HepG2 (cell line): Measurements from ENCODE around the gene COPZ2. TPM values are rescaled to one million over a fixed set of nuclear protein-coding genes. Genes with fewer than 3 reads are reported as not detected.

Experiments used
- ATAC-seq: fragments of 200-7000 bp; cut with Tn5 transposase; 3 replicates; pipeline ENCODE4 v1.9.1; 2020; ENCODE audit warnings: mild to moderate bottlenecking, moderate library complexity
- BruUV-seq: library from RNA; stranded (reverse); fragments of 400-500 nt; replicated peaks from 2 replicates; lab custom pipeline; 2021; lab: Mats Ljungman, UMichigan
- CTCF ChIA-PET: fragments of 300-600 bp; formaldehyde crosslinking; extraction: SDS; loops from one replicate; lab custom pipeline; 2021; ENCODE audit warnings: low total read pairs, inconsistent platforms, low intra/inter-chr PET ratio; lab: Yijun Ruan, JAX
- POLR2A ChIA-PET: fragments of 350-600 bp; sonication (Branson Sonifier 250); formaldehyde crosslinking; loops from one replicate; lab custom pipeline; 2020; ENCODE audit warnings: antibody characterized with exemption, inconsistent platforms; lab: Yijun Ruan, JAX
- DNase-seq: peaks from one replicate; pipeline ENCODE4 v3.0.0-alpha.2; 2015; ENCODE audit warnings: low spot score
- FAIRE-seq: peaks from 3 replicates; lab custom pipeline; 2011; peaks lifted over from hg19 to GRCh38; lab: Jason Lieb, UNC
- H2AFZ ChIP-seq: one replicate; pipeline ENCODE4 v1.6.1; 2011; ENCODE audit warnings: low read length, inconsistent platforms
- H3K27ac ChIP-seq: fragments of 300-600 bp; 3 replicates; pipeline ENCODE4 v1.8.0; 2011; ENCODE audit warnings: mixed run types, mild to moderate bottlenecking, mixed read lengths, low read length, inconsistent platforms; ENCODE audit not compliant: insufficient read depth; ENCODE audit errors: extremely low read length
- H3K27me3 ChIP-seq, 2 experiments: fragments of 200-600 bp in 1 of 2; 2 replicates in 1 of 2; 3 replicates in 1 of 2; pipeline versions ENCODE4 v1.6.0 to v1.8.0; 2011; ENCODE audit warnings: low read length in 2 of 2, mild to moderate bottlenecking in 2 of 2, moderate library complexity in 2 of 2, inconsistent platforms in 1 of 2; ENCODE audit not compliant: insufficient read depth in 2 of 2, control insufficient read depth in 1 of 2
- H3K36me3 ChIP-seq, 2 experiments: fragments of 200-600 bp in 1 of 2; replicated peaks in 1 of 2; 2 replicates in 1 of 2; 3 replicates in 1 of 2; pipeline versions ENCODE4 v1.5.1 to v1.8.0; 2011; ENCODE audit warnings: low read length in 2 of 2, inconsistent platforms in 1 of 2; ENCODE audit not compliant: insufficient read depth in 2 of 2, control insufficient read depth in 1 of 2
- H3K4me1 ChIP-seq: 2 replicates; pipeline ENCODE4 v1.5.1; 2012; ENCODE audit warnings: low read length, inconsistent platforms; ENCODE audit not compliant: insufficient read depth
- H3K4me2 ChIP-seq: 2 replicates; pipeline ENCODE4 v1.6.0; 2011; ENCODE audit warnings: low read depth, low read length, inconsistent platforms
- H3K4me3 ChIP-seq, 3 experiments: fragments of 200-600 bp in 1 of 3; sonication (generic), shearing (Covaris generic) in 1 of 3; replicated peaks in 1 of 3; 2 replicates each; pipeline ENCODE4 v1.5.1; 2011 to 2016; ENCODE audit warnings: low read length in 3 of 3, inconsistent platforms in 2 of 3, low read depth in 2 of 3, mild to moderate bottlenecking in 2 of 3, control low read depth in 1 of 3, mixed read lengths in 1 of 3; ENCODE audit not compliant: insufficient read depth in 1 of 3
- H3K79me2 ChIP-seq: one replicate; pipeline ENCODE4 v1.6.1; 2011; ENCODE audit warnings: low read length, inconsistent platforms; ENCODE audit not compliant: insufficient read depth
- H3K9ac ChIP-seq: 2 replicates; pipeline ENCODE4 v1.6.0; 2011; ENCODE audit warnings: mild to moderate bottlenecking, low read depth, low read length, inconsistent platforms; ENCODE audit not compliant: insufficient read depth
- H3K9me3 ChIP-seq: 2 replicates; pipeline ENCODE4 v1.5.1; 2012; ENCODE audit warnings: mild to moderate bottlenecking, low read length
- H4K20me1 ChIP-seq: 2 replicates; pipeline ENCODE4 v1.6.0; 2011; ENCODE audit warnings: inconsistent platforms, mild to moderate bottlenecking, low read length, moderate library complexity; ENCODE audit not compliant: insufficient read depth
- GFI1 ChIP-seq: sonication (generic); formaldehyde crosslinking; IDR thresholded peaks from 2 replicates; pipeline ENCODE4 v1.5.0; 2020; ENCODE audit warnings: missing genetic modification reagents, mild to moderate bottlenecking, borderline replicate concordance
- KLF16 ChIP-seq, 2 experiments: sonication (generic) in 1 of 2; formaldehyde crosslinking in 1 of 2; IDR thresholded peaks; 2 replicates each; pipeline versions ENCODE4 v1.6.1 to v1.8.0; 2016 to 2023; ENCODE audit warnings: missing genetic modification reagents in 2 of 2, missing compliant biosample characterization in 1 of 2
- RXRA ChIP-seq: sonication (generic); formaldehyde crosslinking; IDR thresholded peaks from 2 replicates; pipeline ENCODE4 v1.5.1; 2020; ENCODE audit warnings: missing genetic modification reagents
- TFDP2 ChIP-seq: sonication (generic); formaldehyde crosslinking; IDR thresholded peaks from 2 replicates; pipeline ENCODE4 v1.4.0; 2020; ENCODE audit warnings: missing genetic modification reagents
- TSC22D2 ChIP-seq: sonication (generic); formaldehyde crosslinking; IDR thresholded peaks from 2 replicates; pipeline ENCODE4 v1.5.1; 2020; ENCODE audit warnings: missing genetic modification reagents, mild to moderate bottlenecking, borderline replicate concordance
- WIZ ChIP-seq: sonication (generic); formaldehyde crosslinking; IDR thresholded peaks from 2 replicates; pipeline ENCODE4 v1.5.1; 2020; ENCODE audit warnings: mild to moderate bottlenecking, missing genetic modification reagents
- ZBTB34 ChIP-seq: sonication (generic); formaldehyde crosslinking; IDR thresholded peaks from 2 replicates; pipeline ENCODE4 v1.8.0; 2022; ENCODE audit warnings: mild to moderate bottlenecking, missing genetic modification reagents
- ZBTB43 ChIP-seq: sonication (generic); formaldehyde crosslinking; conservative IDR thresholded peaks from 2 replicates; pipeline ENCODE4 v1.4.0; 2020; ENCODE audit warnings: missing genetic modification reagents
- ZIK1 ChIP-seq: sonication (generic); formaldehyde crosslinking; IDR thresholded peaks from 2 replicates; pipeline ENCODE4 v1.5.0; 2020; ENCODE audit warnings: mild to moderate bottlenecking, low read depth, missing genetic modification reagents, borderline replicate concordance
- ZMYM3 ChIP-seq: sonication (generic); formaldehyde crosslinking; IDR thresholded peaks from 2 replicates; pipeline ENCODE4 v1.5.1; 2020; ENCODE audit warnings: mild to moderate bottlenecking, missing genetic modification reagents
- ZNF768 ChIP-seq: sonication (generic); formaldehyde crosslinking; IDR thresholded peaks from 2 replicates; pipeline ENCODE4 v1.4.0; 2020; ENCODE audit warnings: missing genetic modification reagents
- WGBS: methylation state at CpG from one replicate; pipeline ENCODE4 v1.1.6; 2017; ENCODE audit warnings: low lambda C conversion rate; 5-methylcytosine and 5-hydroxymethylcytosine counted together
- in situ Hi-C: cut with HindIII; loops from 2 replicates; pipeline ENCODE4 v1.10.0; 2017; ENCODE audit warnings: low pct_unique_long_range_greater_than_20kb; ENCODE audit not compliant: extremely low pct_ligation_motif_present
- intact Hi-C: fragments of 100-400 bp; cut with micrococcal nuclease; formaldehyde crosslinking; loops from one replicate; pipeline ENCODE4 v1.10.0; 2022; ENCODE audit not compliant: unreplicated experiment
- polyA plus RNA-seq, 8 experiments: library from polyadenylated mRNA; depleted of rRNA in 3 of 8; stranded (reverse) in 7 of 8; unstranded in 1 of 8; fragments of >200 nt; fragmentation: Illumina TruSeq in 4 of 8; extraction: Trizol in 4 of 8; gene quantifications; 2 replicates each; pipeline versions ENCODE4 v1.2.1 to v1.2.3, GENCODE V29; 2011 to 2016; ENCODE audit warnings: low read depth in 4 of 8, missing spikeins in 1 of 8, mixed read lengths in 1 of 8; ENCODE audit not compliant: insufficient read depth in 1 of 8
- total RNA-seq, 5 experiments: library from RNA; depleted of rRNA; stranded (reverse); fragments of >200 nt; fragmentation: Illumina TruSeq; extraction: Trizol; gene quantifications; 2 replicates each; pipeline ENCODE4 v1.2.3, GENCODE V29; 2016; ENCODE audit warnings: low read depth in 1 of 5

The COPZ2 gene
- total and polyA plus RNA-seq, 2 of the 13 experiments (the other 11 are each of a cell fraction or from before 2014, with no cell fraction given): 0.61 to 1.5 TPM

- ChIA-PET POLR2A (interaction anchor here (1.2 to 3.6 kb wide), 4 partner anchors 21 to 57 kb away, joined by 4 to 35 read pairs (median 8); partner anchors contain the start of genes CDK5RAP3 and NFE2L1), CTCF (interaction anchor here (4.1 kb wide), 1 partner anchor 46 kb away, joined by 127 read pairs; no protein-coding TSS in a partner anchor)
- Histone ChIP-seq H3K9me3 (no peaks in the 10 kb centered on the region), H4K20me1 (no peaks in the 10 kb centered on the region), H3K4me3 (no peak overlapping the region), H3K36me3 (no peaks in the 10 kb centered on the region), H3K79me2 (no peaks in the 10 kb centered on the region), H3K27ac (no peak overlapping the region), H3K27me3 (peaks cover 3 to 28% of the 10 kb centered on the region in 2 experiments; a peak in 4 of 5 replicates), H3K4me1 (peaks cover 41% of the 10 kb centered on the region), H3K4me2 (no peak overlapping the region), H3K9ac (no peak overlapping the region), H2AFZ (no peak overlapping the region)
- FAIRE-seq (no peak), ATAC-seq (no peak), DNase-seq (no peak)
- intact Hi-C loops: loop anchor here (5.0 to 10.0 kb wide), 2 partner anchors 427 to 590 kb away; partner anchors contain the start of gene HOXB8
- in situ Hi-C loops: loop anchor here (5.0 to 10.0 kb wide), 4 partner anchors 45 to 585 kb away; partner anchors contain the start of gene HOXB7
- BruUV-seq: no TSS peak
- WGBS: 42% methylated on average over 12 of the region's 12 CpGs
- TF ChIP-seq WIZ (CRISPR knock-in tag) (no peak), ZBTB34 (no peak), TFDP2 (CRISPR knock-in tag) (no peak), RXRA (no peak), ZBTB43 (CRISPR knock-in tag) (no peak), KLF16 (CRISPR knock-in tag; IDR thresholded peaks at IDR 0.05) (no peak), ZNF768 (CRISPR knock-in tag) (peak; percentile 56; the same call in 1 of the 2 replicates), ZMYM3 (CRISPR knock-in tag) (peak; percentile 44; the same call in 1 of the 2 replicates), GFI1 (no peak), ZIK1 (CRISPR knock-in tag) (no peak), TSC22D2 (no peak)
These were observed 10.1 kb downstream of the COPZ2 start for GRCh38 chr17:48027322-48027981.
